Measurements from ENCODE around the gene ALX4. TPM values are rescaled to one million over a fixed set of nuclear protein-coding genes. Genes with fewer than 3 reads are reported as not detected.

ALX4 gene
- total RNA-seq, 2 experiments from 2014 or later, result not detected

GRCh38 chr11:44221992-44222391 is 87.9 kb downstream of the ALX4 start:
- CTCF ChIA-PET, result no interaction called here
- Mint-ChIP-seq H3K9me3 (no peaks in the 10 kb centered on the region), H3K4me1 (ENCODE audit: low read depth) (peaks cover 8% of the 10 kb centered on the region), H3K27ac (no peak overlapping the region), H3K36me3 (ENCODE audit: low read depth) (peaks cover 9% of the 10 kb centered on the region), H3K4me3 (no peak overlapping the region), H3K27me3 (no peaks in the 10 kb centered on the region)
- ATAC-seq, result no peak
- DNase-seq, result no peak
- intact Hi-C loops (cut with micrococcal nuclease), result no loop called here
- no peak for TF ChIP-seq CTCF (IDR thresholded peaks at IDR 0.05)
- POLR2A ChIA-PET, result no interaction called here

- Mint-ChIP-seq H3K4me3 (no peak overlapping the region), H3K9me3 (no peaks in the 10 kb centered on the region), H3K4me1 (ENCODE audit: low read depth) (peaks cover 4% of the 10 kb centered on the region), H3K36me3 (ENCODE audit: low read depth) (peaks cover 10% of the 10 kb centered on the region), H3K27me3 (no peaks in the 10 kb centered on the region), H3K27ac (no peak overlapping the region)
- ChIA-PET POLR2A (no interaction called here), CTCF (no interaction called here)
- intact Hi-C loops (cut with micrococcal nuclease), result no loop called here
- DNase-seq (no peak), ATAC-seq (no peak)
- TF ChIP-seq CTCF (IDR thresholded peaks at IDR 0.05), result no peak
Measured at GRCh38 chr11:44221456-44221855, 88.5 kb downstream of the ALX4 start.

- Mint-ChIP-seq H3K27me3 (no peaks in the 10 kb centered on the region), H3K27ac (no peak overlapping the region), H3K9me3 (no peaks in the 10 kb centered on the region), H3K4me1 (ENCODE audit: low read depth) (no peaks in the 10 kb centered on the region), H3K4me3 (no peak overlapping the region), H3K36me3 (ENCODE audit: low read depth) (peaks cover 11% of the 10 kb centered on the region)
- ATAC-seq, result no peak
- intact Hi-C loops (cut with micrococcal nuclease), result no loop called here
- TF ChIP-seq CTCF (IDR thresholded peaks at IDR 0.05), result no peak
- ChIA-PET POLR2A (no interaction called here), CTCF (no interaction called here)
- no peak for DNase-seq
Measured at GRCh38 chr11:44219830-44220796, 89.8 kb downstream of the ALX4 start.

- ATAC-seq (no peak), DNase-seq (no peak)
- Mint-ChIP-seq H3K36me3 (ENCODE audit: low read depth) (peaks cover 19% of the 10 kb centered on the region), H3K4me1 (ENCODE audit: low read depth) (no peaks in the 10 kb centered on the region), H3K27me3 (no peaks in the 10 kb centered on the region), H3K9me3 (peaks cover 2% of the 10 kb centered on the region), H3K27ac (no peak overlapping the region), H3K4me3 (no peak overlapping the region)
- POLR2A ChIA-PET, result no interaction called here
- intact Hi-C loops (cut with micrococcal nuclease), result no loop called here
- TF ChIP-seq CTCF (IDR thresholded peaks at IDR 0.05), result no peak
- CTCF ChIA-PET, result no interaction called here
Measured at GRCh38 chr11:44217432-44217831, 92.5 kb downstream of the ALX4 start.

GRCh38 chr11:44213148-44213547 is 96.8 kb downstream of the ALX4 start:
- DNase-seq (no peak), ATAC-seq (no peak)
- intact Hi-C loops (cut with micrococcal nuclease), result no loop called here
- CTCF ChIA-PET, result interaction anchor here (1.7 kb wide), 1 partner anchor 323 kb away, joined by 4 read pairs; no protein-coding TSS in a partner anchor
- Mint-ChIP-seq H3K27ac (no peak overlapping the region), H3K27me3 (no peaks in the 10 kb centered on the region), H3K4me1 (ENCODE audit: low read depth) (no peaks in the 10 kb centered on the region), H3K9me3 (peaks cover 5% of the 10 kb centered on the region), H3K36me3 (ENCODE audit: low read depth) (peaks cover 42% of the 10 kb centered on the region), H3K4me3 (no peak overlapping the region)
- POLR2A ChIA-PET, result no interaction called here
- TF ChIP-seq CTCF (IDR thresholded peaks at IDR 0.05), result no peak
